Endothelial cell of umbilical vein (primary cell): ENCODE data around the gene TIMM29. TPM values are rescaled to one million over a fixed set of nuclear protein-coding genes. Genes with fewer than 3 reads are reported as not detected.

Experiments
- BruUV-seq: library from RNA; stranded (reverse); fragments of 400-500 nt; replicated peaks from 2 replicates; lab custom pipeline; 2021; lab: Mats Ljungman, UMichigan
- CTCF ChIA-PET: fragments of 300-600, 350-600 bp; sonication (Branson Sonifier 250); formaldehyde crosslinking; loops from one replicate; lab custom pipeline; 2021; ENCODE audit warnings: antibody characterized with exemption, inconsistent platforms; lab: Charles Lee
- POLR2A ChIA-PET: fragments of 300-600, 350-600 bp; sonication (Branson Sonifier 250); formaldehyde crosslinking; loops from one replicate; lab custom pipeline; 2021; ENCODE audit warnings: antibody characterized with exemption, inconsistent platforms; lab: Charles Lee
- DNase-seq: peaks from one replicate; pipeline ENCODE4 v3.0.0-alpha.2; 2011; ENCODE audit warnings: low read depth, low spot score
- FAIRE-seq: peaks from 2 replicates; lab custom pipeline; 2011; peaks lifted over from hg19 to GRCh38; lab: Jason Lieb, UNC
- H2AFZ ChIP-seq: 2 replicates; pipeline ENCODE4 v1.6.0; 2012; ENCODE audit warnings: low read depth, low read length, control low read depth, inconsistent platforms
- H3K27ac ChIP-seq: 2 replicates; pipeline ENCODE4 v1.5.1; 2011; ENCODE audit warnings: low read depth, mild to moderate bottlenecking, control low read depth, low read length, moderate library complexity; ENCODE audit not compliant: insufficient read depth
- H3K27me3 ChIP-seq, 2 experiments: 2 replicates each; pipeline versions ENCODE4 v1.6.0 to v1.6.1; 2011; ENCODE audit warnings: low read length in 2 of 2, mixed read lengths in 1 of 2; ENCODE audit not compliant: control insufficient read depth in 2 of 2, insufficient read depth in 2 of 2
- H3K36me3 ChIP-seq, 2 experiments: 2 replicates in 1 of 2; 3 replicates in 1 of 2; pipeline ENCODE4 v1.5.1; 2011; ENCODE audit warnings: low read length in 2 of 2, mild to moderate bottlenecking in 1 of 2, moderate library complexity in 1 of 2; ENCODE audit not compliant: control insufficient read depth in 2 of 2, insufficient read depth in 2 of 2; ENCODE audit errors: extremely low read depth in 1 of 2
- H3K4me1 ChIP-seq: 3 replicates; pipeline ENCODE4 v1.5.1; 2011; ENCODE audit warnings: mild to moderate bottlenecking, low read length; ENCODE audit not compliant: control insufficient read depth, insufficient read depth; ENCODE audit errors: extremely low read depth
- H3K4me2 ChIP-seq: 2 replicates; pipeline ENCODE4 v1.6.1; 2011; ENCODE audit warnings: low read length, control low read depth, mixed read lengths; ENCODE audit not compliant: insufficient read depth
- H3K4me3 ChIP-seq, 3 experiments: fragments of 200-600 bp in 1 of 3; sonication (generic), shearing (Covaris generic) in 1 of 3; replicated peaks in 1 of 3; 2 replicates each; pipeline ENCODE4 v1.5.1; 2011 to 2016; ENCODE audit warnings: control low read depth in 3 of 3, low read length in 3 of 3, mild to moderate bottlenecking in 2 of 3, inconsistent platforms in 1 of 3, low read depth in 1 of 3, moderate library complexity in 1 of 3; ENCODE audit not compliant: insufficient read depth in 1 of 3
- H3K79me2 ChIP-seq: 2 replicates; pipeline ENCODE4 v1.6.0; 2012; ENCODE audit warnings: low read length, inconsistent platforms; ENCODE audit not compliant: control insufficient read depth, insufficient read depth
- H3K9ac ChIP-seq: replicated peaks from 2 replicates; pipeline ENCODE3; 2011; ENCODE audit warnings: low read length, control low read depth; ENCODE audit not compliant: insufficient read depth; ENCODE audit errors: extremely low read depth
- H3K9me1 ChIP-seq: replicated peaks from 3 replicates; pipeline ENCODE4 v1.6.0; 2011; ENCODE audit warnings: mild to moderate bottlenecking, low read length; ENCODE audit not compliant: control insufficient read depth, insufficient read depth; ENCODE audit errors: extremely low read depth
- H3K9me3 ChIP-seq: replicated peaks from 2 replicates; pipeline ENCODE4 v1.5.1; 2012; ENCODE audit warnings: low read length, inconsistent platforms; ENCODE audit not compliant: control insufficient read depth, insufficient read depth
- H4K20me1 ChIP-seq: replicated peaks from 2 replicates; pipeline ENCODE3; 2011; ENCODE audit warnings: mild to moderate bottlenecking, low read length; ENCODE audit not compliant: control insufficient read depth, insufficient read depth; ENCODE audit errors: extremely low read depth
- EZH2 ChIP-seq: IDR thresholded peaks from 2 replicates; pipeline ENCODE4 v1.6.1; 2012; ENCODE audit warnings: borderline replicate concordance, low read depth, mild to moderate bottlenecking, moderate library complexity, low read length, inconsistent platforms; ENCODE audit not compliant: severe bottlenecking
- FOS ChIP-seq: IDR thresholded peaks from 2 replicates; pipeline ENCODE4 v1.6.1; 2011; ENCODE audit warnings: mild to moderate bottlenecking, low read length, moderate library complexity, borderline replicate concordance; ENCODE audit not compliant: insufficient read depth
- GATA2 ChIP-seq: IDR thresholded peaks from 2 replicates; pipeline ENCODE4 v1.7.0; 2011; ENCODE audit warnings: low read depth, mild to moderate bottlenecking, moderate library complexity, mixed read lengths, low read length; ENCODE audit not compliant: insufficient read length, insufficient read depth
- JUN ChIP-seq: IDR thresholded peaks from 2 replicates; pipeline ENCODE4 v1.6.1; 2011; ENCODE audit warnings: borderline replicate concordance, low read depth; ENCODE audit not compliant: insufficient read length, insufficient read depth
- MYC ChIP-seq: IDR thresholded peaks from one replicate; pipeline ENCODE4 v1.6.1; 2011; ENCODE audit warnings: mild to moderate bottlenecking, low read depth, low read length
- POLR2A ChIP-seq: IDR thresholded peaks from 2 replicates; pipeline ENCODE4 v1.6.1; 2012; ENCODE audit warnings: low read depth, mild to moderate bottlenecking, control low read depth, low read length
- POLR2AphosphoS5 ChIP-seq: IDR thresholded peaks from 2 replicates; pipeline ENCODE4 v1.6.1; 2012; ENCODE audit warnings: low read depth, mild to moderate bottlenecking, control low read depth, low read length, moderate library complexity; ENCODE audit not compliant: insufficient read depth
- dilution Hi-C: fragments of 300-500 bp; cut with MboI; formaldehyde crosslinking; loops from one replicate; pipeline ENCODE4 v1.15.0; 2019; ENCODE audit warnings: low sequenced_read_pairs; ENCODE audit not compliant: extremely low pct_ligation_motif_present
- intact Hi-C: fragments of 100-400 bp; cut with micrococcal nuclease; formaldehyde crosslinking; loops from one replicate; pipeline ENCODE4 v1.10.0; 2022
- polyA plus RNA-seq, 4 experiments: library from polyadenylated mRNA; depleted of rRNA in 3 of 4; stranded (reverse) in 3 of 4; unstranded in 1 of 4; fragments of >200 nt; gene quantifications; 2 replicates each; pipeline versions ENCODE4 v1.2.1 to v1.2.3, GENCODE V29; 2011 to 2012; ENCODE audit warnings: missing spikeins in 1 of 4
- total RNA-seq: library from RNA; stranded (reverse); gene quantifications from 2 replicates; pipeline ENCODE4 v1.2.3, GENCODE V29; 2021
- TF ChIP-seq, protein P1 (sequence below), 2 donors: IDR thresholded peaks; 1 replicate in 1 of 2; 2 replicates in 1 of 2; pipeline ENCODE4 v1.5.1; 2011; ENCODE audit warnings: low read length in 2 of 2, mild to moderate bottlenecking in 2 of 2, moderate library complexity in 2 of 2, control low read depth in 1 of 2, inconsistent platforms in 1 of 2, low read depth in 1 of 2; ENCODE audit not compliant: insufficient read depth in 1 of 2; ENCODE audit errors: extremely low read depth in 1 of 2
- TF ChIP-seq, protein P2 (sequence below): IDR thresholded peaks from 2 replicates; pipeline ENCODE4 v1.6.1; 2011; ENCODE audit not compliant: insufficient read depth, insufficient read length

TIMM29 gene
- total and polyA plus RNA-seq, 2 donors (not counting 3 experiments of a cell fraction or from before 2014, with no cell fraction given), result 10.7 to 20.6 TPM

GRCh38 chr19:10918359-10918758 lies 10.3 kb upstream of the TIMM29 start:
- FAIRE-seq (no peak), DNase-seq (no peak)
- Histone ChIP-seq H3K4me1 (no peaks in the 10 kb centered on the region), H4K20me1 (no peaks in the 10 kb centered on the region), H3K4me2 (no peak overlapping the region), H3K4me3 (no peak overlapping the region), H3K79me2 (no peaks in the 10 kb centered on the region), H3K9me3 (no peaks in the 10 kb centered on the region), H3K36me3 (peaks cover 0 to 43% of the 10 kb centered on the region in 2 experiments), H3K27ac (no peak overlapping the region), H2AFZ (no peak overlapping the region), H3K9ac (no peak overlapping the region), H3K27me3 (no peaks in the 10 kb centered on the region), H3K9me1 (no peaks in the 10 kb centered on the region)
- POLR2A ChIA-PET, result no interaction called here
- intact Hi-C loops, result no loop called here
- dilution Hi-C loops, result loop anchor here (10.0 kb wide), 1 partner anchor 106 kb away; no protein-coding TSS in a partner anchor
- CTCF ChIA-PET, result interaction anchor here (1.8 kb wide), 1 partner anchor 47 kb away, joined by 6 read pairs; the partner anchor contains the start of gene CARM1
- BruUV-seq, result no TSS peak
- TF ChIP-seq POLR2AphosphoS5 (no peak), GATA2 (no peak), JUN (no peak), MYC (no peak), FOS (no peak), EZH2 (no peak), POLR2A (no peak)
- TF ChIP-seq, protein P1, sequence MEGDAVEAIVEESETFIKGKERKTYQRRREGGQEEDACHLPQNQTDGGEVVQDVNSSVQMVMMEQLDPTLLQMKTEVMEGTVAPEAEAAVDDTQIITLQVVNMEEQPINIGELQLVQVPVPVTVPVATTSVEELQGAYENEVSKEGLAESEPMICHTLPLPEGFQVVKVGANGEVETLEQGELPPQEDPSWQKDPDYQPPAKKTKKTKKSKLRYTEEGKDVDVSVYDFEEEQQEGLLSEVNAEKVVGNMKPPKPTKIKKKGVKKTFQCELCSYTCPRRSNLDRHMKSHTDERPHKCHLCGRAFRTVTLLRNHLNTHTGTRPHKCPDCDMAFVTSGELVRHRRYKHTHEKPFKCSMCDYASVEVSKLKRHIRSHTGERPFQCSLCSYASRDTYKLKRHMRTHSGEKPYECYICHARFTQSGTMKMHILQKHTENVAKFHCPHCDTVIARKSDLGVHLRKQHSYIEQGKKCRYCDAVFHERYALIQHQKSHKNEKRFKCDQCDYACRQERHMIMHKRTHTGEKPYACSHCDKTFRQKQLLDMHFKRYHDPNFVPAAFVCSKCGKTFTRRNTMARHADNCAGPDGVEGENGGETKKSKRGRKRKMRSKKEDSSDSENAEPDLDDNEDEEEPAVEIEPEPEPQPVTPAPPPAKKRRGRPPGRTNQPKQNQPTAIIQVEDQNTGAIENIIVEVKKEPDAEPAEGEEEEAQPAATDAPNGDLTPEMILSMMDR (IDR thresholded peaks at IDR 0.05; ENCODE audit: extremely low read depth in 1 of 2, insufficient read depth in 1 of 2, low read depth in 1 of 2, low read length in 2 of 2), result no peak
- TF ChIP-seq, protein P2, sequence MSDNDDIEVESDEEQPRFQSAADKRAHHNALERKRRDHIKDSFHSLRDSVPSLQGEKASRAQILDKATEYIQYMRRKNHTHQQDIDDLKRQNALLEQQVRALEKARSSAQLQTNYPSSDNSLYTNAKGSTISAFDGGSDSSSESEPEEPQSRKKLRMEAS, result no peak
